SJSA1 (cell line): ENCODE data around the gene ZNF451. TPM values are rescaled to one million over a fixed set of nuclear protein-coding genes. Genes with fewer than 3 reads are reported as not detected.
A peak's percentile ranks its signal among the peaks of the same experiment; 100 is the strongest.

Experiments used
- DNase-seq, 2 experiments: peaks; one replicate each; pipeline ENCODE4 v3.0.0-alpha.2; 2015 to 2020; ENCODE audit warnings: low spot score in 2 of 2, low read depth in 1 of 2
- H3K27ac ChIP-seq: fragments of 250-450 bp; sonication (Bioruptor Pico); 2 replicates; pipeline ENCODE4 v1.5.1; 2020; ENCODE audit warnings: mild to moderate bottlenecking, moderate library complexity
- H3K27me3 ChIP-seq: fragments of 250-450 bp; sonication (Bioruptor Pico); replicated peaks from 2 replicates; pipeline ENCODE4 v1.5.1; 2020; ENCODE audit warnings: mild to moderate bottlenecking, moderate library complexity
- H3K36me3 ChIP-seq: fragments of 250-450 bp; sonication (Bioruptor Pico); 2 replicates; pipeline ENCODE4 v1.5.1; 2020; ENCODE audit warnings: mild to moderate bottlenecking
- H3K4me1 ChIP-seq: fragments of 250-450 bp; sonication (Bioruptor Pico); replicated peaks from 2 replicates; pipeline ENCODE4 v1.6.1; 2021; ENCODE audit warnings: mild to moderate bottlenecking
- H3K4me3 ChIP-seq: fragments of 250-450 bp; sonication (Bioruptor Pico); 2 replicates; pipeline ENCODE4 v1.5.1; 2020; ENCODE audit warnings: mild to moderate bottlenecking
- H3K9me3 ChIP-seq: fragments of 250-450 bp; sonication (Bioruptor Pico); replicated peaks from 2 replicates; pipeline ENCODE4 v1.5.1; 2020; ENCODE audit warnings: mild to moderate bottlenecking
- total RNA-seq: library from RNA; depleted of rRNA; stranded (reverse); fragments of >200 nt; shearing (Covaris generic); gene quantifications from 2 replicates; pipeline ENCODE4 v1.2.3, GENCODE V29; 2014

The ZNF451 gene
- total RNA-seq, 1 experiment from 2014 or later: 58.3 TPM

GRCh38 chr6:57180596-57180995, 90.6 kb downstream of the ZNF451 start:
- Histone ChIP-seq H3K27me3 (no peaks in the 10 kb centered on the region), H3K36me3 (peaks cover 93% of the 10 kb centered on the region), H3K4me3 (no peak overlapping the region), H3K9me3 (no peaks in the 10 kb centered on the region), H3K4me1 (0 out of 2 replicates have a peak, but pooled peaks cover 4% of the 10 kb centered on the region), H3K27ac (no peak overlapping the region)
- no peak for DNase-seq

DNA sequence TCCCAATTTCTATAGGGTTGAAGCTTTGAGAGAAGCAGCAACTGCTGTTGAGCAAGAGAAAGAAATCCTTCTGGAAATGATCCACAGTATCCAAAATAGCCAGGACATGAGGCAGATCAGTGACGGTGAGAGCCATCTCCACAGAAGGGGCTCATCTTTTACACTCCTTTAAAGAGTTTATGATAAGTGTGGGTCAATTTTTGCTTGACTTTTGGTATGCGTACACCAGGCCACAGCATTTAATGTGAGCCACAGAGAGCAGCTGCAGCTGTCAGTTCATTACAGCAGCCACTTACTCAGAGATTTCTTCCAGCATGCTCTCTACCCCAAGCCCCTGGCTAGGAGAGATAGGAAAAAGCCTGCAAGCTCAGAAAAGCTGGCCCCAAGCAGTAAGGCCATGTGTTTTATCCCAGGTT, 92.0 kb downstream of the ZNF451 start:
- no peaks in the 10 kb centered on the region for H3K27me3 ChIP-seq
- no peaks in the 10 kb centered on the region for H3K9me3 ChIP-seq
- 0 out of 2 replicates have a peak, but pooled peaks cover 4% of the 10 kb centered on the region for H3K4me1 ChIP-seq
- no peak for DNase-seq
- no peak overlapping the region for H3K4me3 ChIP-seq
- no peak overlapping the region for H3K27ac ChIP-seq
- peaks cover 91% of the 10 kb centered on the region for H3K36me3 ChIP-seq

GRCh38 chr6:57183336-57183735, 93.3 kb downstream of the ZNF451 start:
- Histone ChIP-seq H3K9me3 (no peaks in the 10 kb centered on the region), H3K36me3 (peaks cover 86% of the 10 kb centered on the region), H3K27ac (no peak overlapping the region), H3K27me3 (no peaks in the 10 kb centered on the region), H3K4me3 (no peak overlapping the region), H3K4me1 (0 out of 2 replicates have a peak, but pooled peaks cover 4% of the 10 kb centered on the region)
- DNase-seq: no peak

DNA sequence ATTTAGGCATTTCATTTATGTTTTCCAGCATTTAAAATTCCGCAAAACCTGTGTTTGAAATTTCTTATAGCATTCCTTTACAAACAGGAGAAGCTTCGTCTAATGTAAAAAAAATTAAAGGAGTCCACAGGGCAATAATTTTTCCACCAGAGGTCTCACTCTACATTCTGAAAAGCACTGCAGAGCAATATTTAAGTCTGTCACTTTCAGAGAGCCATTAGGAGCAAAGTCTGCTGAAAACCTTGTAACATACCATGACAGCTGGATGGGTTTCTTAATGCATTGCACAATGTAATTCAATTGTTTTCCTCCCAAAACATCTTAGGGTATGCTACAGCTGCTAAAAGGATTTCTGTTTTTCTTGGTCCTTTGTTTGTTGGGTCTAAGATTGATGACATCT, 100.2 kb downstream of the ZNF451 start:
- Histone ChIP-seq H3K27ac (no peak overlapping the region), H3K36me3 (peaks cover 83% of the 10 kb centered on the region)

GRCh38 chr6:57193177-57193576, 103.2 kb downstream of the ZNF451 start:
- no peak overlapping the region for H3K4me3 ChIP-seq
- peaks cover 81% of the 10 kb centered on the region for H3K36me3 ChIP-seq
- no peak for DNase-seq
- no peaks in the 10 kb centered on the region for H3K9me3 ChIP-seq
- peaks cover 5% of the 10 kb centered on the region for H3K4me1 ChIP-seq
- no peaks in the 10 kb centered on the region for H3K27me3 ChIP-seq
- H3K27ac ChIP-seq: no peak overlapping the region

More for the DNA sequence above, 100.2 kb downstream of the ZNF451 start:
- no peak overlapping the region for H3K4me3 ChIP-seq
- no peaks in the 10 kb centered on the region for H3K27me3 ChIP-seq
- peak in 1 of 2 experiments; percentile 43 for DNase-seq
- no peaks in the 10 kb centered on the region for H3K4me1 ChIP-seq
- H3K9me3 ChIP-seq: no peaks in the 10 kb centered on the region

DNA sequence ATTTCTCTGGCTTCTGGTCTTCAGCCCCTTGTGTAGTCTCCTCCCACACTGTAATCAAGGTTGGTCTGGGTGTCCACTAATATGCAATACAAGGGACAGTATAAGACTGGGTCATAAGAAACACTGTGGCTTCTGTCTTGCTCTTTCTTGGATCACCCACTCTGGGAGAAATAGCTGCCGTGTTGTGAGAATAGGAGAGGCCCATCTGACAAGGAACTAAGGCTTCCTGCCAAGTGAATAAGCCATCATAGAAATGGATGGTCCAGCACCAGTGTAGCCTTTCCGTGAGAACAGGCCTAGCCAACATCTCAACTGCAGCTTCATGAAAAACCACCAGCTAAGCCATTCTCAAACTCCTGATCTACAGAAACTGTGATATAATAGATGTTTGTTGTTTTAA, 105.5 kb downstream of the ZNF451 start:
- Histone ChIP-seq H3K27me3 (no peaks in the 10 kb centered on the region), H3K4me1 (peaks cover 28% of the 10 kb centered on the region), H3K27ac (no peak overlapping the region), H3K4me3 (no peak overlapping the region), H3K9me3 (no peaks in the 10 kb centered on the region), H3K36me3 (peaks cover 59% of the 10 kb centered on the region)
- DNase-seq: no peak

DNA sequence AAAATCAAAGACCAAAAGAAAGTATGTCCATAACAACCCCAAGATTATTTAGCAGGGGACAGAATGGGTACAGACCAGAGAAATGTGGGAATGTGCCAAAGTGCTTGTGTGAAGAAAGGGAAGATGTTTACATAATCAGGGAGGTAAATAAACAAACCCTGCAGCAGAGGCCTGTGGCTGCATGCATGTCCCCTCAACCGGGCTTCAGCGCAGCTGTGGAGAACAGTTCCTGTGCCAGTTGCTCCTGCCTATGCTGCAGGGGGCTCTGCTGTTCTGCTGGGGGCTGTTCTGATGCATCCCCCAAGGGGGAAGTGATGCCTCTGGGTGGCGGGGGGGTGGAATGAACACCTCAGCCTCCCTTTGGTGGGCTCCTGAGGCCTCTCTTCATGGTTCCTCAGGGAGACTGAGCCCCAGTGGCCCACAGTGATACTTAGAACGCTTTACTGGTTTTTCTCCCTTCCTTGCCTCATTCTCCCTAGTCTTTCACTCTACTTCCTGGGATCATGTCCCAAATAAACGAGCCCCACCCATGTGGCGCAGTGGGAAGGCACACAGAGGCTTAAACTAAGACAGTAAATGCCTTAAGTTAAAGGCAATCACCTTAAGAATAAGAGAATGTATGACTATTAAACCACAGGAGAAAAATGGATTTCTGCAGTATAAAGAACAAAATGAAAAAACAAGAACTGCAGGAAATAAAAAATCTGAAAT, 109.1 kb downstream of the ZNF451 start:
- peaks cover 30% of the 10 kb centered on the region for H3K4me1 ChIP-seq
- H3K9me3 ChIP-seq: no peaks in the 10 kb centered on the region
- H3K4me3 ChIP-seq: no peak overlapping the region
- peaks cover 31% of the 10 kb centered on the region for H3K36me3 ChIP-seq
- peak; percentile 89 to 90 for DNase-seq
- H3K27me3 ChIP-seq: no peaks in the 10 kb centered on the region
- peak overlapping the region; percentile 31 for H3K27ac ChIP-seq

DNA sequence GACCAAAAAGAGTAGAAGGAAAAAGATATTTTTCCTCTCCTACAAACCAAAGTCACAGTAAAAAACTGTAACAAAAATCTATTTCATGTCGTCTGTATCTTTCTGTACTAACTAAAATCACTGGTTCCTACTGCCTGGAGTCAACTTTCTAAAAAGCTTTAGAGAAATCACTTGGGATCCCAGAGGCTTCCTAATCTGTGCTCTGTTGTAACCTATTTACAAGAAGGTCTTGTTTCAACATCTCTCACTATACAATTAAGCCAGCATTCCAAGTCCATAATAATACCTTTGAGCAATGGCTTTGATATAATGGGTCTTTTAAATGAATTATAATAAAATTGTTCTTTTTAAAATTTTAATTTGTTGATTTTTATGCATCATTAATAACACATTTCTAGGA, 111.7 kb downstream of the ZNF451 start:
- H3K27me3 ChIP-seq: no peaks in the 10 kb centered on the region
- H3K4me3 ChIP-seq: no peak overlapping the region
- no peak overlapping the region for H3K27ac ChIP-seq
- peaks cover 42% of the 10 kb centered on the region for H3K4me1 ChIP-seq
- peaks cover 25% of the 10 kb centered on the region for H3K36me3 ChIP-seq
- H3K9me3 ChIP-seq: no peaks in the 10 kb centered on the region
- no peak for DNase-seq

GRCh38 chr6:57205550-57206328, 115.8 kb downstream of the ZNF451 start:
- Histone ChIP-seq H3K27me3 (no peaks in the 10 kb centered on the region), H3K4me1 (peaks cover 27% of the 10 kb centered on the region), H3K36me3 (peaks cover 39% of the 10 kb centered on the region), H3K4me3 (no peak overlapping the region), H3K9me3 (no peaks in the 10 kb centered on the region), H3K27ac (no peak overlapping the region)
- no peak for DNase-seq

DNA sequence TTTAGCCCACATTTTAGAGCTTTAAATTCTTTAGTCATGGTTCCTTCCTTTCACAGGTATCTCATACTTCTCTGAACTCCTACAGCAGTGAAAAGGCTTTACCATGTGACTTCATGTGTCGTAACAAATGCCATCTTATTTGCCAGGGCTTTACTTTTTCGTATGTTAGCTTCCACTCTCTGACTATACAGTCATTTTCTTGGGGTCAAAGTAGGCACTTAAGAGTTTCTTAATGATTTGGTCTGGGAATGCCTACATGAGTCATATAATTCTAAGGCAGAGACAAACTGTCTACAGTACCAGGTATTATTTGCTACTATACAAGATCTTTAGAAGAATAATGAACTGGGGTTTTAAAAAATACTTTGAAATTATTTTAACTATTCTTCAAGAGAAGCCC, 117.2 kb downstream of the ZNF451 start:
- Histone ChIP-seq H3K4me3 (no peak overlapping the region), H3K27me3 (no peaks in the 10 kb centered on the region), H3K9me3 (no peaks in the 10 kb centered on the region), H3K27ac (no peak overlapping the region), H3K4me1 (peaks cover 41% of the 10 kb centered on the region), H3K36me3 (peaks cover 40% of the 10 kb centered on the region)
- DNase-seq: no peak

DNA sequence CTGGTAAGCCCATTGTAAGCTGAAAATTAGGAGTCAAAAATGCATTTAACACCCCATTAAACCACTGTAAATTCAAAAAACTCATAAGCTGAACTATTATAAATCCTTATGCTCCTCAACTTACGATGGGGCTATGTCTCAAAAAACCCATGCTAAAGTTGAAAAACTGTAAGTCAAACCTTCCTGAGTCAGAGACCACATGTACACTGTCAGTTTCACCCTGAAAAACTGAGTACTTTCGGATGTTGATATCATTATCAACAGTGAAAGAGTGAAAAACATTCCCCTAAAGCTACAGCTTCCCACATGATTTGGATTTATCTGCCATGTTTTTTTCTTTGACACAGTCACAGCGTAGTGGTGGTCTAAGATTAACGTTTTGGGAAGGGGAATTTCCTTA, 117.9 kb downstream of the ZNF451 start:
- H3K4me1 ChIP-seq: peaks cover 44% of the 10 kb centered on the region
- H3K36me3 ChIP-seq: peaks cover 37% of the 10 kb centered on the region
- H3K27ac ChIP-seq: no peak overlapping the region
- no peak overlapping the region for H3K4me3 ChIP-seq
- H3K27me3 ChIP-seq: no peaks in the 10 kb centered on the region
- no peak for DNase-seq
- no peaks in the 10 kb centered on the region for H3K9me3 ChIP-seq

GRCh38 chr6:57209030-57209429, 119.0 kb downstream of the ZNF451 start:
- Histone ChIP-seq H3K9me3 (no peaks in the 10 kb centered on the region), H3K36me3 (peaks cover 33% of the 10 kb centered on the region), H3K4me1 (peaks cover 44% of the 10 kb centered on the region), H3K27me3 (no peaks in the 10 kb centered on the region), H3K4me3 (no peak overlapping the region), H3K27ac (no peak overlapping the region)
- no peak for DNase-seq

GRCh38 chr6:57210060-57210459, 120.1 kb downstream of the ZNF451 start:
- Histone ChIP-seq H3K27me3 (no peaks in the 10 kb centered on the region), H3K9me3 (no peaks in the 10 kb centered on the region), H3K4me1 (peaks cover 44% of the 10 kb centered on the region), H3K36me3 (peaks cover 38% of the 10 kb centered on the region), H3K4me3 (no peak overlapping the region), H3K27ac (no peak overlapping the region)
- no peak for DNase-seq

DNA sequence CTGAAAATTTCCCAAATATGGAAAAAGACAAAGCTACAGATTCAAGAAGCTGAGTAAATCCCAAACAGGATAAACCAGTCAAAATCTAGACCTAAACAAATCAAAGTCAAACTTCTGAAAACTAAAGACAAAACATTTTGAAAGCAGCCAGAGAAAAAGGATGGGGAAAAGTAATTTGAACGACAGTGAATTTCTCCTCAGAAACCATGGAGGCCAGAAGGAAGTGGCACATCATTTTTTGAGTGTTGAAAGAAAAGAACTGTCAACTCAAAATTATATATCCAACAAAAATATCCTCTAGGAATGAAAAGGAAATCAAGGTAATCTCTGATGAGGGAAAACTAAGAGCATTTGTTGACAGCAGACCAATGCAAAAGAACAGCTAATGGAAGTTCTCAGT, 125.3 kb downstream of the ZNF451 start:
- Histone ChIP-seq H3K4me1 (peaks cover 29% of the 10 kb centered on the region), H3K9me3 (no peaks in the 10 kb centered on the region), H3K4me3 (no peak overlapping the region), H3K27ac (no peak overlapping the region), H3K36me3 (peaks cover 12% of the 10 kb centered on the region), H3K27me3 (no peaks in the 10 kb centered on the region)
- DNase-seq: no peak
